Lung microvascular endothelial cell (primary cell): ENCODE measurements around the gene FOLR2. TPM values are rescaled to one million over a fixed set of nuclear protein-coding genes. Genes with fewer than 3 reads are reported as not detected.

ENCODE experiments used
- DNase-seq, 2 donors: peaks; one replicate each; pipeline versions ENCODE4 v3.0.0 to v3.0.0-alpha.2; 2010; ENCODE audit warnings: low read depth in 2 of 2
- total RNA-seq: library from RNA; depleted of rRNA; stranded (reverse); fragments of >200 nt; gene quantifications from 2 replicates; pipeline ENCODE4 v1.2.1, GENCODE V29; 2014

The FOLR2 gene
- total RNA-seq, 1 donor from 2014 or later: not detected

DNA sequence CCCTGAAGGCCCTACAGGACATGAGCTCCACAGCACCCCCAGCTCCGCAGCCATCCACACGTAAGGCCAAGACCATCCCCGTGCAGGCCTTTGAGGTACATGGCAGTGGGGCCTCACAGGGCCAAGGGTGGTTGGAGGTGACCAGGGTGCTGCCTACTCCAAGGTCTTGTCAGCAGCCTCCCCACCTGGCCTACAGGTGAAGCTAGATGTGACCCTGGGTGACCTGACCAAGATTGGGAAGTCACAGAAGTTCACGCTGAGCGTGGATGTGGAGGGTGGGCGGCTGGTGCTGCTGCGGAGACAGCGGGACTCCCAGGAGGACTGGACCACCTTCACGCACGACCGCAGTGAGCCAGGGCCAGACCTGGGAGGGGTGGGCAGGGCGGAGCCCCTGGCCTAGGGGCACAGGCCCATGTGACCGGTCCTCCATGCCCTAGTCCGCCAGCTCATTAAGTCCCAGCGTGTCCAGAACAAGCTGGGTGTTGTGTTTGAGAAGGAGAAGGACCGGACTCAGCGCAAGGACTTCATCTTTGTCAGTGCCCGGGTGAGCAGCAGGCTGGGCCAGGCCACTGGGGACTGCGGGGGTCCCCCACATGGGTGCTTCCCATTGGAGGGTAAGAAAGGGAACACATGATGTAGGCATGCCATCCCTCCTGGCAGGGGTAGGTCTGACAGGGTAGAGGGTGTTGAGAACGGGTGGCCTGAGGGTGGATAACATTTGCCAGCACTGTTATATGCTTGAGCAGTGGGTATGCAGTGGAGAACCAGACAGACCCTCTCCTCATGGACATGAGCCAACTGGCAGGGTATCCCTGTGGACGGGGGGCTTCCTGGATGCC is 13.6 kb downstream of the FOLR2 start:
- DNase-seq: no peak

DNA sequence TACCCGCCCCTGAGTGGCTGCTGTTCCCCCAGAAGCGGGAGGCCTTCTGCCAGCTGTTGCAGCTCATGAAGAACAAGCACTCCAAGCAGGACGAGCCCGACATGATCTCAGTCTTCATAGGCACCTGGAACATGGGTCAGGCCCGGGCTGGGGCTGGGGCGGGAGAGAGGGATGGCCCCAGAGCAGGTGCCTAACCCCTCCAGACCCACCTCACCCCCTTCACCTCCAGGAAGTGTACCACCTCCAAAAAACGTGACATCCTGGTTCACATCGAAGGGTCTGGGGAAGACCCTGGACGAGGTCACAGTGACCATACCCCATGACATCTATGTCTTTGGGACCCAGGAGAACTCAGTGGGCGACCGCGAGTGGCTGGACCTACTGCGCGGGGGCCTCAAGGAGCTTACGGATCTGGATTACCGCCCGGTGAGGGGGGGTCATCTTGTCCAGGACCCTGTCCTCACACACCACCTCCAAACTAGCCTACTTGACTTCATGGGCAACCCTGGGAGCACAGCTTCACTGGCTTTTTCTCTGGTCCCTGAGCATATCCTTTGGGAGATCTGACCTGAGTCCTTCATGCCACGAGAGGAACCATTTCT is 14.3 kb downstream of the FOLR2 start:
- no peak for DNase-seq

DNA sequence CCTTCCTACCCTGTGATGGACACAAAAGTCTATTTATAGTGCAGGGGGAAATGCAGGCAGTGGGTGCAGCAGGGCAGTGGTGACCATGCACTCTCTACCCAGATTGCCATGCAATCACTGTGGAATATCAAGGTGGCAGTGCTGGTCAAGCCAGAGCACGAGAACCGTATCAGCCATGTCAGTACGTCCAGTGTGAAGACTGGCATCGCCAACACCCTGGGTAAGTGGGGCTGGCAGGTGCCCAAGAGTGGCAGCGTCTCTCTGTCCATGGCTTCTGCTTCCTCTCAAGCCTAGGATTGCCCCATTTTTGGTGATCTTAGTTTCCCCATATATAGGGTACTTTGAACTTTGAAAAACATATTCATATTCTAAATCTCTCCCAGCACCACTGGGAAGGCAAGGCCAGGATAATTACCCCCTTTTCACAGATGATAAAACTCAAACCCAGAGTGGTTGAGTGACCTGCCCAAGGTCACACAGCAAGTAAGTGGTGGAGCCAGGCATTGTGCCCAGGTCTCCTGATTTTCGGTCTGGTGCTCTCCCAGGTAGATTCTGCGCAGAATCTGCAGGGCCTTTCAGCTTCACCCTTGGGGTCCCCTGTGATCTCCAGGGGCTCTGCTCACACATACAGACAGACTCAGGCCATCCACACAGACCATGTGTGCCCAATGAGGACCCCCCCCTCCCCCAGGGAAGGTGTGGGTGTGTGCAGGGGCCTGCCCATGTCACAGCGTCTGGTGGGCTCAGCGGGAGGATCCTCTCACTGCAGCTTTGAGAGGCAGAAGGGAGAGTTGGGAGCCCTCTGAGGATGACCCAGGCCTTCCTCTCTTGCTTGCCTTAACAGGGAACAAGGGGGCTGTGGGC is 15.0 kb downstream of the FOLR2 start:
- DNase-seq: no peak

DNA sequence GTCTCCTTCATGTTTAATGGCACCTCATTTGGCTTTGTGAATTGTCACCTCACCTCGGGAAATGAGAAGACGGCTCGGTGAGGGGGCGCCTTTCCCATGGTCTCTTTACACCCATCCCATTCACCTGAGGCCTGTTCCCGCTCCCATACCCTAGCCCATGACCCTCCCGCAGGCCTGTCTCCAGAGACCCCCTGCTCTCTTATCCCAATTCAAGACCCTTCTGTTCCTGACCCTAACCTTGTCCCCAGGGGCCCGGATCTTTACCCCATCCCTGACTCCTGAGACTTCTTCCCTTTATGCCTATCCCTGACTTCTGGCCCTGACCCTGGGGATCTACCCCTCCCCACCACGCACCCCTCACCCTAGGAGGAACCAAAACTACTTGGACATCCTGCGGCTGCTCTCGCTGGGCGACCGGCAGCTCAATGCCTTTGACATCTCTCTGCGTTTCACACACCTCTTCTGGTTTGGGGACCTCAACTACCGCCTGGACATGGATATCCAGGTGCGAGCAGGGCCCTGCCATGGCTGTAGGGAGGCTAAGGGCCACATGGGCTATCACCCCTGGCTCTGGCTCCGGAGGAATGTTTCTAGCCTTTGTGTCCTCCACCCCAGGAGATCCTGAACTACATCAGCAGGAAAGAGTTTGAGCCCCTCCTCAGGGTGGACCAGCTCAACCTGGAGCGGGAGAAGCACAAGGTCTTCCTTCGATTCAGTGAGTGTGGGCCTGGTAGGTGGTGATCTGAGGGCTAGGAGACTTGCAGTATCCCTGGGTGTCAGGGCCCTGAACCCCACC is 15.9 kb downstream of the FOLR2 start:
- DNase-seq: no peak

DNA sequence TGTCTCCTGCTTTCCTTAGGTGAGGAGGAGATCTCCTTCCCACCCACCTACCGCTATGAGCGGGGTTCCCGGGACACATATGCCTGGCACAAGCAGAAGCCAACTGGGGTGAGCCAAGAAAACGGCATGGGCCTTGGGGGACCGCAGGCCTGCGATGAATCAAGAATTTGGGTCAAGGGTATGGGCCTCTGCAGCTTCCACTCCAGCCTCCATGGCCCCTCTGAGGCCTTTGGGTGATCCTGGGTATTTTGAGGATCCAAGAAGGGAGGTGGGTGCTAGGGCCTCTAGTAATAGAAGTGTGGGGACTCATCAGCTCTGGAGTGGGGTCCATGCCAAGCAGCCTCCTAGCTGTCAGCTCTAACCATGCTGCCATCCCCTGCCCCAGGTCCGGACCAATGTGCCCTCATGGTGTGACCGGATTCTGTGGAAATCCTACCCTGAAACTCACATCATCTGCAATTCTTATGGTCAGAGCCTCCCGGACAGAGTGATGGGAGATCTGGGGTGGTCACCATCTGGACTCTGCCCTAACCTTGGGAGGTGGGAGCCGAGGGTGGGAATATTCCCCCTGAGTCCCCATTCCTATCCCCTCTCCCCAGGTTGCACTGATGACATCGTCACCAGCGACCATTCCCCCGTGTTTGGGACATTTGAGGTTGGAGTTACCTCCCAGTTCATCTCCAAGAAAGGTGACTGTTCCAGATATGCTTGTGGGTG is 16.6 kb downstream of the FOLR2 start:
- no peak for DNase-seq

DNA sequence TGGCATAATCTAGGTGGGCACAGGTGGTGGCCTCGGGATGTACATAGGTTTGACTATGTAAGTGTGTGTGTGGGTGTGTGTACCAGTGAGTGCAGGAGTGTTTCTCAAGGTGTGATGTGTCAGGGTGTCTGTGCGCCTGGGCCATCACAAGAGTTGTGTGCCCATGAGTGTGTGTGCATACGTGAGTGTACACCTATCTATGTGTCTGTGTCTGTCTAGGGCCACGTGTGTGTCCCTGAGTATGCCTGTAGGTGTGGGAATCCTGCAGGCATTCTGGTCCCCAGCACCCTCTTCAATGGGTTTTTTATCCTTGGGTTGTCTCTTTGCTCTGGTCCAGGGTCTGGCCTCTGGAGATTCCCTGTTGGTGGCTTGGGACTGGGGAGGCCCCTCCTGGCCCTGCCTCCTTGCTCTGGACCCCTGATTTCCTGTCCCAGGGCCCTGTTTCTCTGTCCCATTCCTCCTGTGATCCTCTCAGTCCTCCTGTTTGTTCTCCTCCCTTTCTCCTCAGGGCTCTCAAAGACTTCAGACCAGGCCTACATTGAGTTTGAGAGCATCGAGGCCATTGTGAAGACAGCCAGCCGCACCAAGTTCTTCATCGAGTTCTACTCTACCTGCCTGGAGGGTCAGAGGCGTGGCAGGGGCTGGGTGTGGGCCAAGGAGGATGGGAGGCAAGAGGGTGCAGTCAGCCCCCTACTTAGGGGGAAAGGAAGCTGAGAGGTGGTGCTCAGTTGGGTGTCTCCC is 17.3 kb downstream of the FOLR2 start:
- no peak for DNase-seq

DNA sequence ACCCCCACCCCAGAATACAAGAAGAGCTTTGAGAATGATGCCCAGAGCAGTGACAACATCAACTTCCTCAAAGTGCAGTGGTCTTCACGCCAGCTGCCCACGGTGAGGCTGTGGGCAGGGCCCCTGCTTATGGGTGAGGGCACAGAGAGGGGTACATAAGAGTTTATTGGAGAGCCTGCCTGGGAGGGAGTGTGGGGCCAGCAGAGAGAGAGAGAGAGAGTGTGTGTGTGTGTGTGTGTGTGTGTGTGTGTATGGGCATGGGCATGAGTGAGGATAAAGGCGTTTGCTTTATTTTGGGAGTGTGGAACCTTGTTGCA is 17.9 kb downstream of the FOLR2 start:
- DNase-seq: no peak

DNA sequence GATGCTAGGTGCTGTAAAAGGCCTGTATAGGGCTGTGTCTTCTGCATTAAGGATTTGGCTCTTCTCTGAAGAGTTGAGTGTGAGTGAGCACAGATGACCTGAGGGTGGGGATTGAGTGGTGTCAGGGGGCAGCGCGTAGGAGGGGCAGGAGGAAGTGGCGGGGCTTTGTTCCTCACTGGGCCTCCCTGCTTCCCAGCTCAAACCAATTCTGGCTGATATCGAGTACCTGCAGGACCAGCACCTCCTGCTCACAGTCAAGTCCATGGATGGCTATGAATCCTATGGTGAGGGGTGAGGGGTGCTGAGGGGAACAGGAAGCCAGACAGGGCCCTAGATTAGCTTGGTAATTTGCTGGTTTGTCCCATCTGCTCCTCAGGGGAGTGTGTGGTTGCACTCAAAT is 18.3 kb downstream of the FOLR2 start:
- DNase-seq: no peak

DNA sequence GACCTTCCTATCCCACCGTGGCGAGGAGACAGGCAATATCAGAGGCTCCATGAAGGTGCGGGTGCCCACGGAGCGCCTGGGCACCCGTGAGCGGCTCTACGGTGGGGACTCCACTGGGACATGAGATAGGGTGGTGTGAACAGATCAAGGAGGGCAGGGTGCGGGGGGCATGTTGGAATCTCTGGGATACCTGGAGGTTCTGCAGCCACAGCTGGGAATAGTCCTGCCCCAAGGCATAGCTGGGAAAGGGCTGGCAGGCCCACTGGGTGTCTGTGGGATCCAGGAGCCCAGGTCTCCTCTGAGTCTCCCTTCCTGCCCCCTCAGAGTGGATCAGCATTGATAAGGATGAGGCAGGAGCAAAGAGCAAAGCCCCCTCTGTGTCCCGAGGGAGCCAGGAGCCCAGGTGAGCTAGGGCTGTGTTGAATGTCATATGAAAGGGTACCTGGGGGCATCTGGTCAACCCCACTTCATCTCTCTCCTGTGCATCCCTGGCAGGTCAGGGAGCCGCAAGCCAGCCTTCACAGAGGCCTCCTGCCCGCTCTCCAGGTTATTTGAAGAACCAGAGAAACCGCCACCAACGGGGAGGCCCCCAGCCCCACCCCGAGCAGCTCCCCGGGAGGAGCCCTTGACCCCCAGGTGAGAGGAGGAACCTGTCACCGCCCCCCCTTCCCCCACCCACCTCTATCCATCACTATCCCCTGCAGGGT is 18.9 kb downstream of the FOLR2 start:
- DNase-seq: no peak

DNA sequence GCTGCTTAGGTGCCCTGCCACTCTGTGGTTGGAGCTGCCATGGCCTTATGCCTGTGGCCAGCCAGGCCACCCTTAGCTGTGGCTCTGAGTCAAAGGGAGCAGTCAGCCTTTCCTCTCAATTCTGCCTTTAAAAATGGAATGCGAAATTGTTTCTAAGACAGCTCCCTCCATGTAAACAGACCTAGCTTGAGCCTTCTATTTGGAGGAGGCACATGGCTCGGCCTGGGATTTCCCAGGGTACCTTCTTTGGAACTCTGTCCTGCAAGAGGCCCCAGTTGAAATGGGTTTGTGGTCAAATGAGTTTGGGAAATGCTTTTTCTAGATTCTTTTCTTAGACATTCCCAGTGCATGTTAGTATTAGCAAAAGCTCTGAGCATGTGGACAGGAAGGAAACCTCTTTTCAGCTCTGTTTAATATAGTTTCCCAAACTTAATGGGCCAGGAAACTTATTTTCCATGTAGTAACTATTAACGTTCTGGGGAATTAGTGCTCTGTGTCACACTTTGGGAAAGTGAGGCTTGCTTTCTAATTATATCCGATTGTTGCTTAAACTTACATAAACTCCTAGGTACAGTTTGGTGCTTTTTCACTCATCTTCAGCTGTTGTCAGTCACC is 19.6 kb downstream of the FOLR2 start:
- DNase-seq: peak in 1 of 2 donors; percentile 58

DNA sequence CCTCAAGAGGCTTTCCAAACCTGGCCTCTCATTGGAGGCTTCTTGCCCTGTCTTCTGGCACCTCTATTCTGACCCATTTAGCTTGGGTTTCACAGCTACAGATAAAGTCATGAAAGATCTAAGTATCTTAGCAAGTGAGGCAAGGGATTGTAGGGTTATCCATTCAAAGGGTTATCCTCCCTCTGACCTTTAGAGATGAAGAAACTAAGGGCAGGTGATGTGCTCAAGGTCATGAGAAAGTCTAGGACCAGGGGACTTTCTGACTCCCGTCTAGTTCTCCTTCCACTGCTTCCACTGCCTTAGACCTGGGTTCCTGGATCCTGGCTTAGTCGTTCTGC is 20.1 kb downstream of the FOLR2 start:
- DNase-seq: no peak

DNA sequence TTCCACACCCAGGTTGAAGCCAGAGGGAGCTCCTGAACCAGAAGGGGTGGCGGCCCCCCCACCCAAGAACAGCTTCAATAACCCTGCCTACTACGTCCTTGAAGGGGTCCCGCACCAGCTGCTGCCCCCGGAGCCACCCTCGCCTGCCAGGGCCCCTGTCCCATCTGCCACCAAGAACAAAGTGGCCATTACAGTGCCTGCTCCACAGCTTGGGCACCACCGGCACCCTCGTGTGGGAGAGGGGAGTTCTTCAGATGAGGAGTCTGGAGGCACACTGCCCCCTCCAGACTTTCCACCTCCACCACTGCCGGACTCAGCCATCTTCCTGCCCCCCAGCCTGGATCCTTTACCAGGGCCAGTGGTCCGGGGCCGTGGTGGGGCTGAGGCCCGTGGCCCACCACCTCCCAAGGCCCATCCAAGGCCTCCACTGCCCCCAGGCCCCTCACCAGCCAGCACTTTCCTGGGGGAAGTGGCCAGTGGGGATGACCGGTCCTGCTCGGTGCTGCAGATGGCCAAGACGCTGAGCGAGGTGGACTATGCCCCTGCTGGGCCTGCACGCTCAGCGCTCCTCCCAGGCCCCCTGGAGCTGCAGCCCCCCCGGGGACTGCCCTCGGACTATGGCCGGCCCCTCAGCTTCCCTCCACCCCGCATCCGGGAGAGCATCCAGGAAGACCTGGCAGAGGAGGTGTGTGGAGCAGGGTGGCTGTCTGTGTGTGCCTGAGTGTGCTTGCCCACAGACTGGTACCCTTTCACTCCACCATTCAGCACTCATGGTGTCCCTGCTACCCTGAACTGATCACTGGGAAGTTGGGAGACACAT is 20.7 kb downstream of the FOLR2 start:
- DNase-seq: no peak

DNA sequence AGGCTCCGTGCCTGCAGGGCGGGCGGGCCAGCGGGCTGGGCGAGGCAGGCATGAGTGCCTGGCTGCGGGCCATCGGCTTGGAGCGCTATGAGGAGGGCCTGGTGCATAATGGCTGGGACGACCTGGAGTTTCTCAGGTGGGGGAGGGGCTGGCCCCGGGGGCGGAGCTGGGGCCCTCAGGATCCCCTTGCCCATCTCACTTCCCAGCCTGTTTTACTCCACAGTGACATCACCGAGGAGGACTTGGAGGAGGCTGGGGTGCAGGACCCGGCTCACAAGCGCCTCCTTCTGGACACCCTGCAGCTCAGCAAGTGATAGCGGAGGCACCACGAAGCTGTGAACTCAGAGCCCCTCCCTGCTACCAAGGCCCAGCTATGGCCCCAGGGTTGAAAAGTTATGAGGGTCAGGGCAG is 21.5 kb downstream of the FOLR2 start:
- DNase-seq: peak; percentile 59 to 79

DNA sequence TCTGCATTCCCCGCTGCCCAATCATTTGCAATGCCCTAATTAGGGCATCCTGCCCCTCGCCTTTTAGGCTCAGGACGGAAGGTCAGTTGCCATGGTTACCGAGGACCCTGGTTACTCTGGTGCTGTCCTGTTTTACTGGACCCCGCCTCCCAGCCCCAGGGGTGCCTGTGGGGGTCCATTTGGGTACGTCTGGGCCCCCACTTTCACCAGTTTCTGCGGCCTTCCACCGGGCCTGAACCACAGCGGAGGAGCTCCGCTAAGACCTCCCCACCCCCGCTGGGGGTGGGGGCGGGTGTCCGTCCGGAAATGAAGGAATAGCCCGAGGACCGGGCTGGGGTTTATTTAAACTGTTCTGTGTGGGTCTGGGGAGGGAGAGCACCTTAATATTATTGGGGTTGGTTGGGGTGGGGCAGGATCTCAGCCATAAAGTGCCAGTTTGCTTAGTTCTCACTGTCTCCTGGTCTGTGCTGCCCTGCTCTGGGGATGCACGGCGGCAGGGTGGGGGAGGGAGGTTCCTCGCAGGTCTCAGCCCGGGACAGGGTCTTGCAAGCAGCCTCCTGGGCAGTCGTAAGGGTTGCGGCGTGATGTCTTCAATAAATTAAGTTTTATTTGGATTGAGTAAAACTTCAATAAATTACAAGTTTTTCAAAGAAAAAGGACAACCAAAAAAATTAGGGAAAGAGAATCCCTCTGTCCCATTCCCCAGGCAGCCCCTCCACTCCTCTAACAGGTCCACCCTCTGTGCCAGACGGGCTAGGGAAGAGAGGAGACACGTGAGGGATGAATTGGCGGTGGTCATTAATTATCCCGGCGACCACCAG is 22.1 kb downstream of the FOLR2 start:
- no peak for DNase-seq

DNA sequence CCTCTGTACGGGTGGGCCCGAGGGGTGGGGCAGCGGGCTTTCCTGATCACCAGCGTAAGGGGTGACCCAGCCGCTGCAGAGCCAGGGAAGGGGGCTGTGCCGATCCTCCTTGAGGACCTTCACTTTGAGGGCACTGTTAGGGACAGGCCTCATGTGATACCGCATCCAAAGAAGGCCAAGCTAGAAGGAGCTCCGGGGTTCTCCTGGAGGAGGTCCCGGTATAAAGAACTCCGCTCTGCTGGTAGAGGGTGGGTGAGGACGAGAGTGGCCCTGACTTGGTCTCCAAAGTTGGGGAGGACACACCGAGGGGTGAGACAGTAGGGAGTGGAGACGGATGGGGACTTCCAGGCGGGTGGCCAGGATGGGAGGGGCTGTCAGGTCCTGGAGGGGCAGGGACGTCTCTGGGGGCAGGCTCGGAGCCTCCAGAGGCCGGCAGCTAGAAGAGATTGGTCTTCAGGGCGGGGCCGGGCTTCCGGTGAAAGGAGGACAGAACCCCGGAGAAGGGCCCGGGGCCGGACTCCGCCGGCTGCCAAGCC is 22.8 kb downstream of the FOLR2 start:
- no peak for DNase-seq

DNA sequence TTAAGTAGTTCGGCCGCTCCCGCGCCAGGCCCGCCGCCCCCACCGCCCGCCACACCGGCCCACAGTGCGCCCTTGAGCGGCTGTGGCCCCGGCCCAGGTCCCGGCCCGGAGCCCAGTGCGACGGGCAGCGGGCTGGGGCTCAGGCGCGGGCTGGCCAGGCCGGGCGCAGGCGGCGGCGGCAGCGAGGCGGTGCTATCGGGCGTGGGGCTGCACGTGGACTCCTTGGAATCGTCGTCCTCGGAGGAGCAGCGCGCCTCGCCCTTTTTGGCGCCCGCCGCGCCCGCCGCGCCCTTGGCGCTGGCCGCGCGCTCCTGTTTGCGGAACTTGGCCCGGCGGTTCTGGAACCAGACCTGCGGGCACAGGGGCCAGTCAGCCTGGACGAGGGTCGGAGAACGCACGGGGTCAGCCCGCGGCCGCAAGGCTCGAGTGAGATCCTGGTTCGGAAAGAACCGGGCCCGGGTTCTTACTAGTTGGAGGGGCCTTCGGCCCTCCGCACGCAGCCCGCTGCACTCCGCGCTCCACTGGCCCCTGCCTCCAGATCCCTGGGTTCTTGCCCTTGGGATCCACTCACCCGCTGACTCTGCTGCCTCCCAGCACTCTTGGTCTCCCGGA is 23.4 kb downstream of the FOLR2 start:
- DNase-seq: no peak
